Gastrocnemius medialis (tissue), 4 donors: ENCODE results near the gene GAGE12E.
"Not testable (repeated sequence)": the region's sequence is repeated elsewhere in the genome, so short reads cannot be mapped to it uniquely, and the experiment has no call there.

Experiments used
- CTCF ChIP-seq, 5 experiments: fragments of 450-650 bp in 3 of 5; fragments of 200-600 bp in 2 of 5; sonication (generic) in 2 of 5; IDR thresholded peaks in 4 of 5; conservative IDR thresholded peaks in 1 of 5; 1 replicate in 4 of 5; 2 replicates in 1 of 5; pipeline ENCODE4 v1.5.1; 2016 to 2019; ENCODE audit warnings: antibody characterized with exemption in 5 of 5, mild to moderate bottlenecking in 3 of 5, moderate library complexity in 3 of 5
- POLR2A ChIP-seq, 2 donors: fragments of 450-650 bp; IDR thresholded peaks; one replicate each; pipeline ENCODE4 v1.6.1; 2017; ENCODE audit warnings: antibody characterized with exemption in 2 of 2, mild to moderate bottlenecking in 2 of 2, moderate library complexity in 2 of 2

- TF ChIP-seq CTCF (IDR thresholded peaks at IDR 0.05 in 4 of 5, conservative IDR thresholded peaks at IDR 0.05 in 1 of 5); POLR2A (IDR thresholded peaks at IDR 0.05): not testable (repeated sequence)
Measured at GRCh38 chrX:49598720-49599119, 47.6 kb downstream of the GAGE12E start, which contains the start of gene GAGE1.
